Tibial artery (tissue), 4 donors: ENCODE measurements around the gene THRB.

ENCODE experiments used
- DNase-seq, 2 donors: peaks; one replicate each; pipeline ENCODE4 v3.0.0-alpha.2; 2019
- H3K27ac ChIP-seq, 2 donors: fragments of 200-600 bp; sonication (generic) in 1 of 2; 1 replicate in 1 of 2; 2 replicates in 1 of 2; pipeline ENCODE4 v1.5.1; 2018 to 2019; ENCODE audit warnings: mild to moderate bottlenecking in 1 of 2
- H3K27me3 ChIP-seq, 2 donors: fragments of 200-600 bp; sonication (generic) in 1 of 2; one replicate each; pipeline versions ENCODE4 v1.5.1 to v1.6.0; 2016 to 2019
- H3K36me3 ChIP-seq, 3 donors: fragments of 200-600 bp; sonication (generic) in 2 of 3; one replicate each; pipeline ENCODE4 v1.5.1; 2016 to 2019; ENCODE audit warnings: mild to moderate bottlenecking in 2 of 3
- H3K4me1 ChIP-seq, 4 donors: fragments of 200-600 bp; sonication (generic) in 2 of 4; 1 replicate in 3 of 4; 2 replicates in 1 of 4; pipeline ENCODE4 v1.5.1; 2016 to 2019
- H3K4me3 ChIP-seq, 2 donors: fragments of 200-600 bp; sonication (generic) in 1 of 2; 1 replicate in 1 of 2; 2 replicates in 1 of 2; pipeline ENCODE4 v1.5.1; 2018 to 2019; ENCODE audit warnings: mild to moderate bottlenecking in 2 of 2
- H3K9me3 ChIP-seq, 3 donors: fragments of 200-600 bp; sonication (generic) in 1 of 3; one replicate each; pipeline ENCODE4 v1.5.1; 2016 to 2019
- intact Hi-C: fragments of 100-400 bp; cut with DNase I; formaldehyde crosslinking; loops from one replicate; pipeline ENCODE4 v1.15.0; 2023; ENCODE audit warnings: low total_unique reads
- TF ChIP-seq, protein P1 (sequence below), 2 experiments: fragments of 200-600 bp in 1 of 2; fragments of 450-650 bp in 1 of 2; IDR thresholded peaks; one replicate each; pipeline ENCODE4 v1.5.1; 2017 to 2019; ENCODE audit warnings: antibody characterized with exemption in 2 of 2, mild to moderate bottlenecking in 1 of 2, moderate library complexity in 1 of 2

THRB gene

DNA sequence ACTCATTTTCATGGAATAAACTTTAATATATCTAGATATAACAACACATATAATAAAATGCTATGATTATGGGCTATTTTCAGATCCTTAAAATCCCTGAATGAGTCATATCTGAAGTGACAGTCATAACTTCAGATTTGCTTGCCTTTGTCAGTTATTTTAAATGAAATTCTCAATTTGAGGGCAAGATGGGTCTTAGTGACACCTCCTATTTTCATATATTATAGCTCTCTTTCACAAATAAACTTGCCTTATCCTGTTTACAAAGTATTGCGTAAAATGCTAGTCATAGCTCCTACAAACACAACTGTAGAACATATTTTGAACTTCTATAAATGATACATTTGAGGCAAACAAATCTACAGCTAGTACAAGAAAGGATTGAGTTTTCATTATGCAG lies 6.2 kb upstream of the THRB start:
- no peaks in the 10 kb centered on the region for H3K36me3 ChIP-seq
- peaks cover 0 to 12% (median 8%) of the 10 kb centered on the region in 4 donors for H3K4me1 ChIP-seq
- no peak overlapping the region for H3K4me3 ChIP-seq
- no peak overlapping the region for H3K27ac ChIP-seq
- TF ChIP-seq, protein P1, sequence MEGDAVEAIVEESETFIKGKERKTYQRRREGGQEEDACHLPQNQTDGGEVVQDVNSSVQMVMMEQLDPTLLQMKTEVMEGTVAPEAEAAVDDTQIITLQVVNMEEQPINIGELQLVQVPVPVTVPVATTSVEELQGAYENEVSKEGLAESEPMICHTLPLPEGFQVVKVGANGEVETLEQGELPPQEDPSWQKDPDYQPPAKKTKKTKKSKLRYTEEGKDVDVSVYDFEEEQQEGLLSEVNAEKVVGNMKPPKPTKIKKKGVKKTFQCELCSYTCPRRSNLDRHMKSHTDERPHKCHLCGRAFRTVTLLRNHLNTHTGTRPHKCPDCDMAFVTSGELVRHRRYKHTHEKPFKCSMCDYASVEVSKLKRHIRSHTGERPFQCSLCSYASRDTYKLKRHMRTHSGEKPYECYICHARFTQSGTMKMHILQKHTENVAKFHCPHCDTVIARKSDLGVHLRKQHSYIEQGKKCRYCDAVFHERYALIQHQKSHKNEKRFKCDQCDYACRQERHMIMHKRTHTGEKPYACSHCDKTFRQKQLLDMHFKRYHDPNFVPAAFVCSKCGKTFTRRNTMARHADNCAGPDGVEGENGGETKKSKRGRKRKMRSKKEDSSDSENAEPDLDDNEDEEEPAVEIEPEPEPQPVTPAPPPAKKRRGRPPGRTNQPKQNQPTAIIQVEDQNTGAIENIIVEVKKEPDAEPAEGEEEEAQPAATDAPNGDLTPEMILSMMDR (IDR thresholded peaks at IDR 0.05): no peak
- intact Hi-C loops: no loop called here
- H3K27me3 ChIP-seq: no peaks in the 10 kb centered on the region
- no peak for DNase-seq
- no peaks in the 10 kb centered on the region for H3K9me3 ChIP-seq

DNA sequence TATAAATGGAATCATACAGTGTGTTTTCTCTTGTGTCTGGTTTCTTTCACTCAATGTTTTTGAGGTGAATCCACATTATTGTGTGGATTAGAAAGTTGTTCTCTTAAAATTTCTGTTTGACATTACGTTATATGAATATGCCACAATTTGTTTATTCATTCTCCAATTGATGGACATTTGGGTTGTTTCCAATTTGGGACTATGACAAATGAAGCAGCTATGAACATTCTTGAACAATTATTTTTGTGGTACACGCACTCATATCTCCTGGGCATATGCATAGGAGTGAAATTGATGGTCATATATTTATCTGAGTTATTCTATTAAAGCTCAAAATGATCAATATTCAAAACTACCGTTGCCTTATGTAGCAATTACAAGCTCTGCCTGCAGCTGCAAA lies 5.3 kb upstream of the THRB start:
- Histone ChIP-seq H3K4me3 (no peak overlapping the region), H3K36me3 (no peaks in the 10 kb centered on the region), H3K27ac (no peak overlapping the region), H3K27me3 (no peaks in the 10 kb centered on the region), H3K4me1 (peaks cover 0 to 17% (median 9%) of the 10 kb centered on the region in 4 donors), H3K9me3 (no peaks in the 10 kb centered on the region)
- TF ChIP-seq, protein P1 (IDR thresholded peaks at IDR 0.05): no peak
- intact Hi-C loops: loop anchor here (10.0 kb wide), 3 partner anchors 145 to 505 kb away; no protein-coding TSS in a partner anchor
- no peak for DNase-seq

DNA sequence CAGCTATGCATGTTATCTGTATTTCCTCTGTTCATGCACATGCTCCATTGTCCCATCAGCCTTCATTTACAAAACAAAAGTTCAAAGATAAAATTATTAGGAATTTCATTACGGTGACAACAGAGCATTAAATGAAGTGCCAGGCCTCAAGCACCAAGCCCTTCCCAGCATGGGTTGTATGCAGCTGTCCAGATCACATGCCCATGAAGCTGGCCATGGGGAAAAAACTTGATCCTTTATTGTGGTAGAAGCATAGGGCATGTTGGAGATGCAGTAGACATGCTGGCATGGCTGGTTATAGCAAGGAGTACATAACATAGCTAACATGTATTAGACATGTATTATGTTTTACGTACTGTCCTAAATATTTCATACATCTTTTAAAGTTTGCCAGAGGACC lies 4.1 kb upstream of the THRB start:
- intact Hi-C loops: loop anchor here (10.0 kb wide), 3 partner anchors 144 to 504 kb away; no protein-coding TSS in a partner anchor
- H3K27ac ChIP-seq: no peak overlapping the region
- no peak overlapping the region for H3K4me3 ChIP-seq
- TF ChIP-seq, protein P1 (IDR thresholded peaks at IDR 0.05): no peak
- H3K27me3 ChIP-seq: no peaks in the 10 kb centered on the region
- H3K9me3 ChIP-seq: no peaks in the 10 kb centered on the region
- no peak for DNase-seq
- peaks cover 0 to 17% (median 9%) of the 10 kb centered on the region in 4 donors for H3K4me1 ChIP-seq
- H3K36me3 ChIP-seq: no peaks in the 10 kb centered on the region

DNA sequence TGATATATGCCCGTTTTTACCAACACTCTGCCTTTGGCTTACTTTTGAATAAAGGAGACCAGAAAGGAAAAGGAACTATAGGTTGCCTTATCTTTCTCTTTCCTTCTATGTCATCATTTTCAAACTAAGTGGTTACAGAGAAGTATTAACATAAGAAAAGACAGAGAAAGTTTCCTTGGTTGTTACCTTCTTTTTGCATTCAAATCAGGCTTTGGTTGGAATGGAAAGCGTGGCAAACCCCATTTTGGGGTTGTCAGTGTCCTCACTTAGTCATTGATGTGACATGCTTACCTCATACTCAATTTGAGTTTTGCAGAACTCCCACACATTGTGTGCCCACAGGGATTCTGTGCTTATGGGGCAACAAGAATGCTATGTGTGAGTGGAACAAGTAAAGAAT lies 3.7 kb upstream of the THRB start:
- H3K27ac ChIP-seq: no peak overlapping the region
- H3K4me1 ChIP-seq: peaks cover 0 to 18% (median 9%) of the 10 kb centered on the region in 4 donors
- intact Hi-C loops: loop anchor here (10.0 kb wide), 3 partner anchors 144 to 504 kb away; no protein-coding TSS in a partner anchor
- H3K27me3 ChIP-seq: no peaks in the 10 kb centered on the region
- DNase-seq: no peak
- H3K9me3 ChIP-seq: no peaks in the 10 kb centered on the region
- H3K36me3 ChIP-seq: no peaks in the 10 kb centered on the region
- TF ChIP-seq, protein P1 (IDR thresholded peaks at IDR 0.05): no peak
- no peak overlapping the region for H3K4me3 ChIP-seq

DNA sequence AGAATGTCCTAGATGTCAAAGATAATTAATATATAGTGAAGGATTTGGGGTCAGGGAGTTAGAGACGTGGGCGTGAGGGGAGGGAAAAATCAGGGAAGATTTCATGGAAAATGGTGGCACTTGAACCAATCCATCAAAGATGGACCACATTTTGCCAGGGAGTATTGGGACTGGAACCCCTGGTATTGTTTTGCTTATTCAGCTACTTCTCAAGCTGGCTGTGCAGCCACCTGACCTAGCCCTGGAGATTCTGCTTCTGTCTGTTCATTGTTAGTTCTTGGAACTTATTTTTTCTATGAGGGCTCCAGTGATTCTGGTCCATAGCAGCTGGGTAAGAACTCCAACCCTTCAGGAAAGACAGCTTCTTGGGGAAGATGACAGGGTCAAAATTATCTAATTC lies 3.3 kb upstream of the THRB start:
- Histone ChIP-seq H3K27ac (no peak overlapping the region), H3K4me3 (no peak overlapping the region), H3K36me3 (no peaks in the 10 kb centered on the region), H3K4me1 (peaks cover 0 to 22% (median 9%) of the 10 kb centered on the region in 4 donors), H3K9me3 (no peaks in the 10 kb centered on the region), H3K27me3 (no peaks in the 10 kb centered on the region)
- TF ChIP-seq, protein P1 (IDR thresholded peaks at IDR 0.05): no peak
- intact Hi-C loops: loop anchor here (10.0 kb wide), 3 partner anchors 143 to 503 kb away; no protein-coding TSS in a partner anchor
- DNase-seq: no peak
